Tibial artery (tissue), 4 donors: ENCODE results near the gene ARMH3.

Experiments
- DNase-seq, 2 donors: peaks; one replicate each; pipeline ENCODE4 v3.0.0-alpha.2; 2019
- H3K27ac ChIP-seq, 2 donors: fragments of 200-600 bp; sonication (generic) in 1 of 2; 1 replicate in 1 of 2; 2 replicates in 1 of 2; pipeline ENCODE4 v1.5.1; 2018 to 2019; ENCODE audit warnings: mild to moderate bottlenecking in 1 of 2
- H3K27me3 ChIP-seq, 2 donors: fragments of 200-600 bp; sonication (generic) in 1 of 2; one replicate each; pipeline versions ENCODE4 v1.5.1 to v1.6.0; 2016 to 2019
- H3K36me3 ChIP-seq, 3 donors: fragments of 200-600 bp; sonication (generic) in 2 of 3; one replicate each; pipeline ENCODE4 v1.5.1; 2016 to 2019; ENCODE audit warnings: mild to moderate bottlenecking in 2 of 3
- H3K4me1 ChIP-seq, 4 donors: fragments of 200-600 bp; sonication (generic) in 2 of 4; 1 replicate in 3 of 4; 2 replicates in 1 of 4; pipeline ENCODE4 v1.5.1; 2016 to 2019
- H3K4me3 ChIP-seq, 2 donors: fragments of 200-600 bp; sonication (generic) in 1 of 2; 1 replicate in 1 of 2; 2 replicates in 1 of 2; pipeline ENCODE4 v1.5.1; 2018 to 2019; ENCODE audit warnings: mild to moderate bottlenecking in 2 of 2
- H3K9me3 ChIP-seq, 3 donors: fragments of 200-600 bp; sonication (generic) in 1 of 3; one replicate each; pipeline ENCODE4 v1.5.1; 2016 to 2019
- CTCF ChIP-seq, 2 experiments: fragments of 200-600 bp in 1 of 2; fragments of 450-650 bp in 1 of 2; IDR thresholded peaks; one replicate each; pipeline ENCODE4 v1.5.1; 2017 to 2019; ENCODE audit warnings: antibody characterized with exemption in 2 of 2, mild to moderate bottlenecking in 1 of 2, moderate library complexity in 1 of 2
- intact Hi-C: fragments of 100-400 bp; cut with DNase I; formaldehyde crosslinking; loops from one replicate; pipeline ENCODE4 v1.15.0; 2023; ENCODE audit warnings: low total_unique reads

ARMH3 gene

GRCh38 chr10:101831169-101831811, 224.7 kb downstream of the ARMH3 start:
- Histone ChIP-seq H3K36me3 (no peaks in the 10 kb centered on the region), H3K27ac (peak overlapping the region; percentile 32 to 46), H3K9me3 (no peaks in the 10 kb centered on the region), H3K27me3 (no peaks in the 10 kb centered on the region), H3K4me1 (peaks cover 0 to 27% (median 19%) of the 10 kb centered on the region in 4 donors), H3K4me3 (peak overlapping the region; percentile 49 to 64)
- DNase-seq, result no peak
- TF ChIP-seq CTCF (IDR thresholded peaks at IDR 0.05), result no peak
- intact Hi-C loops, result no loop called here

GRCh38 chr10:101830322-101831168, 225.4 kb downstream of the ARMH3 start:
- intact Hi-C loops, result no loop called here

GRCh38 chr10:101829561-101830315, 226.2 kb downstream of the ARMH3 start:
- no peak for DNase-seq
- Histone ChIP-seq H3K27ac (peak overlapping the region; percentile 32 to 57), H3K36me3 (no peaks in the 10 kb centered on the region), H3K9me3 (no peaks in the 10 kb centered on the region), H3K27me3 (no peaks in the 10 kb centered on the region), H3K4me1 (peaks cover 0 to 27% (median 19%) of the 10 kb centered on the region in 4 donors), H3K4me3 (peak overlapping the region; percentile 49 to 64)
- no peak for TF ChIP-seq CTCF (IDR thresholded peaks at IDR 0.05)
- intact Hi-C loops, result no loop called here

More at GRCh38 chr10:101830322-101831168, 225.4 kb downstream of the ARMH3 start:
- peak; percentile 91 to 92 for DNase-seq
- H3K27me3 ChIP-seq, result no peaks in the 10 kb centered on the region
- H3K27ac ChIP-seq, result peak overlapping the region; percentile 32 to 57
- H3K4me3 ChIP-seq, result peak overlapping the region; percentile 49 to 64
- no peak for TF ChIP-seq CTCF (IDR thresholded peaks at IDR 0.05)
- peaks cover 0 to 27% (median 19%) of the 10 kb centered on the region in 4 donors for H3K4me1 ChIP-seq
- H3K36me3 ChIP-seq, result no peaks in the 10 kb centered on the region
- H3K9me3 ChIP-seq, result no peaks in the 10 kb centered on the region

- intact Hi-C loops, result no loop called here
- Histone ChIP-seq H3K27ac (no peak overlapping the region), H3K36me3 (no peaks in the 10 kb centered on the region), H3K4me3 (peak overlapping the region in 1 of 2 donors; percentile 64), H3K9me3 (no peaks in the 10 kb centered on the region), H3K27me3 (no peaks in the 10 kb centered on the region), H3K4me1 (peaks cover 0 to 27% (median 19%) of the 10 kb centered on the region in 4 donors)
- TF ChIP-seq CTCF (IDR thresholded peaks at IDR 0.05), result no peak
- DNase-seq, result no peak
Observed at GRCh38 chr10:101828766-101829551, 227.0 kb downstream of the ARMH3 start.
